Measurements from ENCODE around the gene ENAM. TPM values are rescaled to one million over a fixed set of nuclear protein-coding genes. Genes with fewer than 3 reads are reported as not detected.
A peak's percentile ranks its signal among the peaks of the same experiment; 100 is the strongest.
"Not testable (repeated sequence)": the region's sequence is repeated elsewhere in the genome, so short reads cannot be mapped to it uniquely, and the experiment has no call there.

The ENAM gene
- total and polyA plus RNA-seq, 12 donors, result 0.49 to 13.1 (median 11.1) TPM

DNA sequence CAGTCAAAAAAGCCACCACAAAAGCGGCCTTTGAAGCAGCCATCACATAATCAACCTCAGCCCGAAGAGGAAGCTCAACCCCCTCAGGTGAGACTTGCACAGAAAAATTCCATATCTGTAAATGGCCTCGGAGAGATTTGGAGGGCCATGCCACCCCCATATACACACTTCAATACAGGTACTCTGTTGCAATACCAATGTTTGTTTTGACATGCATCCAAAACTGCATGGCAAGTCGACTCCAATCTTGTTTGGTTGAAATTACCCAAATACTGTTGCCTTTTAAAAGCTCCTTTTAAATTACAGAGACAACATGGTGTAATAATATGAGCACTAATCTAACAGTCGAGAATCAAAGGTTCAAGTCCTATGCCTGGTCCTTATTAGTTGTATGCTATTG is 5.9 kb downstream of the ENAM start:
- no peak overlapping the region for H3K27ac ChIP-seq
- WGBS, 2 donors, result 88 to 93% methylated on average over 5 of the region's 5 CpGs
- no peak for DNase-seq
- ATAC-seq, result no peak
- H3K27me3 ChIP-seq, result no peaks in the 10 kb centered on the region
- no peaks in the 10 kb centered on the region for H3K36me3 ChIP-seq
- H3K4me1 ChIP-seq, result peaks cover 0 to 12% (median 3%) of the 10 kb centered on the region in 9 donors
- no peak overlapping the region for H3K4me3 ChIP-seq
- intact Hi-C loops (cut with DNase I), result no loop called here
- no peaks in the 10 kb centered on the region for H3K9me3 ChIP-seq
- TF ChIP-seq, protein P1, sequence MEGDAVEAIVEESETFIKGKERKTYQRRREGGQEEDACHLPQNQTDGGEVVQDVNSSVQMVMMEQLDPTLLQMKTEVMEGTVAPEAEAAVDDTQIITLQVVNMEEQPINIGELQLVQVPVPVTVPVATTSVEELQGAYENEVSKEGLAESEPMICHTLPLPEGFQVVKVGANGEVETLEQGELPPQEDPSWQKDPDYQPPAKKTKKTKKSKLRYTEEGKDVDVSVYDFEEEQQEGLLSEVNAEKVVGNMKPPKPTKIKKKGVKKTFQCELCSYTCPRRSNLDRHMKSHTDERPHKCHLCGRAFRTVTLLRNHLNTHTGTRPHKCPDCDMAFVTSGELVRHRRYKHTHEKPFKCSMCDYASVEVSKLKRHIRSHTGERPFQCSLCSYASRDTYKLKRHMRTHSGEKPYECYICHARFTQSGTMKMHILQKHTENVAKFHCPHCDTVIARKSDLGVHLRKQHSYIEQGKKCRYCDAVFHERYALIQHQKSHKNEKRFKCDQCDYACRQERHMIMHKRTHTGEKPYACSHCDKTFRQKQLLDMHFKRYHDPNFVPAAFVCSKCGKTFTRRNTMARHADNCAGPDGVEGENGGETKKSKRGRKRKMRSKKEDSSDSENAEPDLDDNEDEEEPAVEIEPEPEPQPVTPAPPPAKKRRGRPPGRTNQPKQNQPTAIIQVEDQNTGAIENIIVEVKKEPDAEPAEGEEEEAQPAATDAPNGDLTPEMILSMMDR (IDR thresholded peaks at IDR 0.05), result no peak

DNA sequence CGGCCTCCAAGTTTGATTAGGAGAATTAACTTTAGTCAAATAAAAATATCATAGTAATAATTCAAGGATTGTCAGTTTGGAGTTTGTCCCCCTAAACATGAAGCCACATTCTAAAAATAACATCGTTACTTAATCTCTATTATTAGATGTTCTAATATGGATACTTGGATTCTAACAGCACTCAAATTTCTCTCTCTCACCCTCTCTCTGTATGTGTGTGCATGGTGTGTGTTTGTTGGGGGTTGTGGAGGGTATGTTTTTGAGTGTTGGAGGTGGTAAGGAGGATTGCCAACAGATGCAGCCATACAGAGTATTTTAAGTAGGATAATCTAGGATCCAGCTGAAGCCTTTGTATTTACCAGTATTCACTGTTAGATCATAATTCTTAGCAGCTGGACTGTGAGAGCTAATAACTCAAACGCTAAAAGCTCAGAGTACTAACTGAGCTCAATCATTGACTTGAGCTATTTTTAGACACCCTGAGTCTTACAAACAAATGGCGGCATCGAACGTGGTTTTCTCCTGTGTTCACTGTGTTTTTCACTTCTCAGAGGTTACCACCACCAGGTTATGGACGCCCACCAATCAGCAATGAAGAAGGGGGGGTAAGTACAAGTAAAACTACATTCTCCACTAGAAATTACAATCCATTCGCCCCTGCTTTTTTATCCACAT is 8.8 kb downstream of the ENAM start:
- H3K36me3 ChIP-seq, result no peaks in the 10 kb centered on the region
- H3K4me1 ChIP-seq, result peaks cover 0 to 12% (median 3%) of the 10 kb centered on the region in 9 donors
- 40 to 42% methylated on average over 8 of the region's 8 CpGs for WGBS, 2 donors
- intact Hi-C loops (cut with DNase I), result no loop called here
- H3K27me3 ChIP-seq, result no peaks in the 10 kb centered on the region
- H3K27ac ChIP-seq, result peak overlapping the region; percentile 4 to 83 (median 72)
- TF ChIP-seq, protein P1 (IDR thresholded peaks at IDR 0.05), result no peak
- H3K4me3 ChIP-seq, result peak overlapping the region in 8 of 10 donors; percentile 6 to 32 (median 16)
- H3K9me3 ChIP-seq, result no peaks in the 10 kb centered on the region
- ATAC-seq (peak; percentile 55 to 92 (median 82)), DNase-seq (no peak)

DNA sequence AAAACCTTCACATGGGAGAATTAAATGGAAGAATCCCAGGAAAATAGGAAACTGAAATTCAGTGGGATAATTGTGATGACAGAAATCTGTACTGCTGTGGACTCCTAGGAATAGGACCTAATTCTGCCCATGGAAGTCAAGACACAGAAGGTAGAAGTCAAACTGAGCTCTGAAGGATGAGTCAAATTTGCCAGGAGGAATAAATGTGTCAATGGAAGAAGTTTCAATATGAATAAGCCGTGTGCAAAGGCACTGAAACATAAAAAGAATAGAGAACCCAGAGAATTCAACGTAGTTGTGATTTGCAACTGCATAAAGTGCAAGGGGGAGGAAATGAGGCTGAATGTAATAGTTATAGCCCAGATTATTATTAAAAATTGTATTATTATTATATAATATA is 11.6 kb downstream of the ENAM start:
- WGBS, 2 donors, result 88% methylated on average over 2 of the region's 2 CpGs
- TF ChIP-seq, protein P1 (IDR thresholded peaks at IDR 0.05), result no peak

DNA sequence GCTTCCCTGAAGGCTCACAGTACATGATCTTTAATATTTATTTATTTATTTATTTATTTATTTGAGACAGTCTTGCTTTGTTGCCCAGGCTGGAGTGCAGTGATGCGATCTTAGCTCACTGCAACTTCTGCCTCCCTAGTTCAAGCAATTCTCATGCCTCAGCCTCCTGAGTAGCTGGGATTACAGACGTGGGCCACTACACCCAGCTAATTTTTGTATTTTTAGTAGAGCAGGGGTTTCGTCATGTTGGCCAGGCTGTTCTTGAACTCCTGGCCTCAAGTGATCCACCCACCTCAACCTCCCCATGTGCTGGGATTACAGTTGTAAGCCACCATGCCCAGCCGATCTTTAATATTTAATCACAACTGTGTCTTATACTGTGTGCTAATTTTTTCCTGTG is 22.2 kb downstream of the ENAM start:
- not testable (repeated sequence) for DNase-seq, ATAC-seq, H3K36me3 ChIP-seq, H3K4me1 ChIP-seq, H3K27me3 ChIP-seq, H3K27ac ChIP-seq, H3K4me3 ChIP-seq, H3K9me3 ChIP-seq
- intact Hi-C loops (cut with DNase I), result loop anchor here in 7 of 10 donors (5.0 to 10.0 kb wide), 3 partner anchors 354 to 1062 kb away; no protein-coding TSS in a partner anchor
- 82 to 91% methylated on average over 4 of the region's 4 CpGs for WGBS, 2 donors

More for the DNA sequence above, 11.6 kb downstream of the ENAM start:
- no peak overlapping the region for H3K27ac ChIP-seq
- no peaks in the 10 kb centered on the region for H3K36me3 ChIP-seq
- H3K4me3 ChIP-seq, result no peak overlapping the region
- DNase-seq (no peak), ATAC-seq (no peak)
- intact Hi-C loops (cut with DNase I), result no loop called here
- no peaks in the 10 kb centered on the region for H3K27me3 ChIP-seq
- no peaks in the 10 kb centered on the region for H3K9me3 ChIP-seq
- peaks cover 0 to 12% (median 3%) of the 10 kb centered on the region in 9 donors for H3K4me1 ChIP-seq
